ENCODE results near the gene APCDD1L.
"Not testable (repeated sequence)": the region's sequence is repeated elsewhere in the genome, so short reads cannot be mapped to it uniquely, and the experiment has no call there.

APCDD1L gene

GRCh38 chr20:58545565-58546415, 30.6 kb upstream of the APCDD1L start:
- no peak for DNase-seq (ENCODE audit: low read depth)

- no peak for DNase-seq (ENCODE audit: low read depth)
These were observed 29.7 kb upstream of the APCDD1L start for GRCh38 chr20:58544891-58545290.

DNA sequence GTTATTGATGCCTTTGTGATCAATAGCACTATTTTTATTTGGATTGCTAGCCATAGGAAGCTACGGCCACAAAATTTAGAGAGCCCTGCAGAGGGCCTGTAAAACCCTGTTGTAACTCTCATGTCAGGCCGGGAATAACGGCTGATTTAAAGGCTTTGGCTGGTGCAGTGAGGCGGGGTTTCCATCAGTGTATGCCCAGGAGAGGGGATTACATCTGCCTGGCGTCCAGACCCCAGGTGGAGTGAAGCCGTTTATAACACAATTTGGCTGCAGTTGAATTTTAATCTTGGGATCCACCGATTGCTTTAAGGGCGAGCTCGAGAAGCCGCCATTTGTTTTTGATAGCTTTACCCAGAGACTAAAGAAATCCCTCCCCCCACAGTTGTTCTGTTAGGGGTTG, 29.1 kb upstream of the APCDD1L start:
- no peak for DNase-seq (ENCODE audit: low read depth)

- DNase-seq (ENCODE audit: low read depth): no peak
These were observed 28.1 kb upstream of the APCDD1L start for GRCh38 chr20:58543274-58543673.

- DNase-seq (ENCODE audit: low read depth): no peak
These were observed 27.4 kb upstream of the APCDD1L start for GRCh38 chr20:58542411-58543095.

GRCh38 chr20:58542034-58542410, 26.8 kb upstream of the APCDD1L start:
- DNase-seq (ENCODE audit: low read depth): not testable (repeated sequence)

GRCh38 chr20:58538752-58539151, 23.6 kb upstream of the APCDD1L start:
- no peak for DNase-seq (ENCODE audit: low read depth)

- no peak for DNase-seq (ENCODE audit: low read depth)
These were observed 22.6 kb upstream of the APCDD1L start for GRCh38 chr20:58537831-58538230.

GRCh38 chr20:58536289-58536688, 21.1 kb upstream of the APCDD1L start:
- DNase-seq (ENCODE audit: low read depth): no peak

- no peak for DNase-seq (ENCODE audit: low read depth)
These were observed 16.5 kb upstream of the APCDD1L start for GRCh38 chr20:58531657-58532056.

GRCh38 chr20:58531063-58531462, 15.9 kb upstream of the APCDD1L start:
- DNase-seq (ENCODE audit: low read depth): no peak

GRCh38 chr20:58528412-58528811, 13.2 kb upstream of the APCDD1L start:
- DNase-seq (ENCODE audit: low read depth): no peak

DNA sequence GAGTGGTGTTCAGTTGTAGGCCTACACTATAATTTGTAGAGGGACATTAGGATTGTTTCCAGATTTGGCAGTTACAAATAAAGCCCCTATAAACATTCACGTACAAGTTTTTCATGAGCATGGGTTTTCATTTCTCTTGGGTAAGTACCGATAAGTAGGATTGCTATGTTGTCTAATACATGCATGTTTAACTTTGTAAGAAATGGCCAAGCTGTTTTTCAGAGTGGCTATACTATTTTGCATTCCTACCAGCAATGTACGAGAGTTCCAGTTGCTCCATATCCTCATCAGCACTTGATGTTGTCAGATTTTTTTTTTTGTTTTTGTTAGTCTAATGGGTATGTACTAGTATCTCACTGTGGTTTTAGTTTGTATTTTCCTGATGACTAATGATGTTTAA, 11.2 kb upstream of the APCDD1L start:
- DNase-seq (ENCODE audit: low read depth): no peak

DNA sequence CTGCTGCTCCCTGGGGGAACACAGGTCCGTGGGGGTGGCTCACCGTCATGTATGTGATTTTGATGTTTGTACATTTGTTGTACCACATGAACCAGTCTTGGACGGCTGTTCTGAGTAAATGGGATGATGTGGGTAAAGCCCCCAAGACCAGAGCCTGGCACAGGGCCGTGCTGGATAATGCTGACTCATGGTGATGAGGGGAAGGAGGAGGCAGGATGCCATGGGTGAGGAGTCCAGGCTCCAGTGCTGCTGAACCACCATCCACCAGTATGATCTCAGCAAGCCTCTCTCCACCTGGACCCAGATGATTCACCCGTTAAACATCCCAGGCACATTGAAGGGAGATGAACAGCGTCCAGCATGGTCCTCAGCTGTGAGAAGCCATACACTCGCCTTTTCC, 9.6 kb upstream of the APCDD1L start:
- DNase-seq (ENCODE audit: low read depth): no peak

- DNase-seq (ENCODE audit: low read depth): no peak
These were observed 8.7 kb upstream of the APCDD1L start for GRCh38 chr20:58523971-58524315.

DNA sequence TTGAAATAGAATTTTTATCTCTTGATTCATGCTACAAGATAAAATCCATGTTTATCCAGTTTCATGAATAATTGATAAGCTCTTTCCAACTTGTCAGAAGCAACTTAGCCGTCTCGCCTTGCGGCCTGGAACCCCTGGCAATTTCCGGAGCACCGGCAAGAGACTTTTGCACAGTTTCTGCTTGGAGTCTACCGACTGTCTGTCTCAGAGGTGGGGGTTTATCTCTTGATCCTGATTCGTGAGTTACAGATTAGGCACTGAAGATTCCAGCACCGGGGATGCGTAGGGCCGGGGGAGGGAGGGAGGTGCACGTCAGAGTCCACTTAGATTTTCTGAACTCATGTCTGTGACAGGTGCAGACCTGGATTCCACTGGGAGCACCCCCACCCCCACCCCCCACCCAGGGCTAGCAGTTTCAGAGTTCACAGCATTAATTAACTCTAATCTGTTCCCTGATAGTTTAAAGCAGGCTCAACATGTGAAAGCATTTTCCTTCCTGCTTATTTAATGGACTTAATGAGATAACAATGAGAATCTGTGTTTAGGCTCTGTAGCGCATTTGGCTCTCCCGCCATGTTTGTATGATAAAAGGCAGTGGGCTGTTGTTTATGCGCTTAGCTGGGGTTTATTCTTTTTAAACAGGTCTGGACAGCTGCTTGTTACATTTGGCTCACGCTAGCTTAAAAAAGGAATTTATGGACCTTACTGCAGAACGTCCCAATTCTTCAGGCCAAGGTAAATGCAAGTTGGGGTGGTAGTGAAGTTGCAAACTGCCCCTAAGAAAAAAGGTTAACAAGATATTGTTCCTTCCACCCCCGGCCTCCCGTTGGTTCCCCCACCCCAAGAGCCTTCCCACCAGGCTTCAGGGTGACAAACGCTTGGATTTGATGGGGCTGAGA, 8.1 kb upstream of the APCDD1L start:
- DNase-seq (ENCODE audit: low read depth): no peak

- no peak for DNase-seq (ENCODE audit: low read depth)
These were observed 7.5 kb upstream of the APCDD1L start for GRCh38 chr20:58522666-58523065.

DNA sequence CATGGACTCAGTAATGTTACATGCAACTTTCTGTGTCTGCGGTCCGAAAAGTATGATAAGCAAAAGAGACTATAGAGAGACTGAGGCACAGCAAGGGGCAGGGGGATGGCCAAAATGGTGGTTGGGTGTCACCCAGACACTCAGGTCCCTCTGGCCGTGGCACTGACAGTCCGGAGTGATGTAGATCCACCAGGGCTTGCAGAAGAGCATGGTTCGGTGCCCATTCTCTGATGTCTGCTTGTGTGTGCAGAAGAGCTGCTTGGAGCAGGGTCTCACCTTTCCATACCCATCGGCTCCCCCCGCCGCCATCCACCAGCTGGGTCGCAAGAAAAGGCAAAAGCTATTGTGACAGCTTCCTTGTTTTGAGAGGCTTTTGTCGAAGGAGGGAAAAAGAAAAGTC, 6.6 kb upstream of the APCDD1L start:
- DNase-seq (ENCODE audit: low read depth): no peak

DNA sequence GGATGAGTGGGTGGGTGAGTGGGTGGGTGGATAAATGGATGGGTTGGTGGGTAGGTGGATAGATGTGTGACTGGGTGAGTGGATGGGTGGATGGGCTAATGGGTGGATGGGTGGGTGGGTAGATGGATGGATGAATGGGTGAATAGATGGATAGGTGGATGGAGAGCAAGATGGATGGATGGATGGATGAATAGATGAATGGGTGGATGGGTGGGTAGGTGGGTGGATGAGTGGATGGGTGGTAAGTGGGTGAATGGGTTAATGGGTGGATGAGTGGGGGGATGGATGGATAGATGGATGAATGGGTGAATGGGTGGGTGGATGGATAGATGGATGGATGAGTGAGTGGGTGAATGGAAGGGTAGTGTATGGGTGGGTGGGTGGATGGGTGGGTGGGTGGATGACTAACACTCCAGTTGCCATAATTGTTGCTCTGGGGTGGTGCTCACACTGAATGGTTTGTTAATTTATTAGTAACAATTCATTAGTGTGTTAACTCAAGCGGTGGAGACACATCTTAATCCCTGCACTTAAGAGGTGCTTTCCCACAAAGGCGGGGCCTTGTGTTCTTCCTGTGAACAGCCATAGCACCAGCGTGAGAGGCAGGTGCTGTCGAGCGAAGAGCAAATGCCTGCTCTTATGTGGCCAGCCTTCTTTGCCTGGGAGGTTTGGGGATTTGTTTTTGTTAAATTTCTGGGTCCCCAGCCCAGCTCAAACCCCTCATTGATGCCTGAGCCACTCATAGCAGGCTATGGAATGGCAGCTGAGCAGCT, 4.9 kb upstream of the APCDD1L start:
- no peak for DNase-seq (ENCODE audit: low read depth)

DNA sequence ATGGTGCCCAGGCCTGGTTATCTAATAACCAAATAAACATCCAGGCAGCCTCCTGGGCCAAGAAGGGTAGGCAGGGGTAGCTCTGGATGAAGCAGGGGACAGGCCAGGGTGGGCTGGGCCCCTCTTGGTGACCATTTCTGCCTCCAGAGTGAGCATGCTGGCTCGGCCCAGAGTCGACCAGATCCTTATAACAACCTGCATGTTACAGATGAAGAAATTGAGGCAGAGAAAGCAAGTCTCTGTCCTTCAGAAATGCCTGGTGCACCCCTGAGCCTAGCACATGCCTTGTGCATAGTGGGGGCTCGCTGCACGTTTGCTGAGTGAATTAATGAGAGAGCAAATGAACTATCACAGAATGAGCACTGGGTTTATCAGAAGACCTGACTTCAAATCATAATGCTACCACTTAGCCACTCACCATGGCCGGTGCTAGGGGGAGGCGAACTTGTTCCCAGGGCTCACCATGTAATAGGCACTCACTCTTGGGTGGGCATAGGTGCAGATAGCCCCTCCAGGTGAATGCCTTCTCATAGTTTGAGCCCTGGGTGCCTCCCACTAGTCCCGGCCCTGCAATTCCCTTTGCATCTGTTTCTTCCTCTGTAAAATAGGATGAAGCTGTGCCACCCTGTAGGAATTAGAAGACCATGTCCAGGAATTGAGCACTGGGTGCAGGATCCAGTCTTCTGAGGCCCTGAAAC, 3.8 kb upstream of the APCDD1L start:
- DNase-seq (ENCODE audit: low read depth): no peak

- DNase-seq (ENCODE audit: low read depth): no peak
These were observed 3.2 kb upstream of the APCDD1L start for GRCh38 chr20:58518387-58518786.

Measured in activated gamma-delta T cell treated with anti-CD3 and anti-CD28 coated beads, Interleukin-2, amount 50 U/mL, for 16 hours (primary cell).